KOPT-K1 (cell line): Measurements from ENCODE around the gene ROR1.
"Not testable (repeated sequence)": the region's sequence is repeated elsewhere in the genome, so short reads cannot be mapped to it uniquely, and the experiment has no call there.

Experiments used
- H3K27ac ChIP-seq: fragments of 200-600 bp; sonication (generic); 2 replicates; pipeline ENCODE4 v1.5.1; 2016; ENCODE audit warnings: antibody characterized with exemption, mild to moderate bottlenecking, low read depth, low read length; ENCODE audit not compliant: poor library complexity, severe bottlenecking
- H3K36me3 ChIP-seq: fragments of 200-600 bp; sonication (generic); 2 replicates; pipeline ENCODE4 v1.5.1; 2017; ENCODE audit warnings: antibody characterized with exemption, mild to moderate bottlenecking, low read length, moderate library complexity; ENCODE audit not compliant: insufficient read depth
- H3K9me3 ChIP-seq: fragments of 200-600 bp; sonication (generic); 2 replicates; pipeline ENCODE4 v1.5.1; 2017; ENCODE audit warnings: antibody characterized with exemption, low read length, mild to moderate bottlenecking; ENCODE audit not compliant: insufficient read depth, poor library complexity, severe bottlenecking

ROR1 gene

GRCh38 chr1:64194168-64195080 lies 420.6 kb downstream of the ROR1 start:
- Histone ChIP-seq H3K9me3 (no peaks in the 10 kb centered on the region), H3K27ac (no peak overlapping the region), H3K36me3 (no peaks in the 10 kb centered on the region)

GRCh38 chr1:64195081-64195395 lies 421.2 kb downstream of the ROR1 start:
- Histone ChIP-seq H3K36me3 (no peaks in the 10 kb centered on the region), H3K27ac (no peak overlapping the region), H3K9me3 (no peaks in the 10 kb centered on the region)

- Histone ChIP-seq H3K36me3 (no peaks in the 10 kb centered on the region), H3K27ac (no peak overlapping the region)
Measured at GRCh38 chr1:64196074-64196870, 422.5 kb downstream of the ROR1 start.

DNA sequence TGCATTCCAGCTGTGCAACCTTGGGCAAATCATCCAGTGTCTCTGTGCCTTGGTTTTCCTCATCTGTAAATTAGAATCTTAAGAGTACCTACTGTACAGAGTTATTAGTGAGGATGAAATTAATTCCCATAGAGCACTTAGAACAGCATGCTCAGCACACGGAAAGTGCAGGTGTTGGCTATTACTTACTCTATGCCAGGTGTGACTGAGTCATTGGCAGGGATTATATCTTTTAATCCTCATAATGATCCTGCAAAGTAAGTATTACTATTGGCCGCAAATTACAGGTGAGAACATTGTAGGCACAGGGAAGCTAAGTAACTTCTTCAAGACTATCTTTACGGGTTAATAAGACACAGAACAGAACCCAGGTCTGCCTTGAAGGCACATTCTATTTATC lies 423.3 kb downstream of the ROR1 start:
- Histone ChIP-seq H3K36me3 (no peaks in the 10 kb centered on the region), H3K27ac (no peak overlapping the region), H3K9me3 (no peaks in the 10 kb centered on the region)

More at GRCh38 chr1:64196074-64196870, 422.5 kb downstream of the ROR1 start:
- no peaks in the 10 kb centered on the region for H3K9me3 ChIP-seq

GRCh38 chr1:64199154-64199553 lies 425.3 kb downstream of the ROR1 start:
- Histone ChIP-seq H3K36me3 (no peaks in the 10 kb centered on the region), H3K27ac (no peak overlapping the region), H3K9me3 (no peaks in the 10 kb centered on the region)

GRCh38 chr1:64200064-64200463 lies 426.2 kb downstream of the ROR1 start:
- Histone ChIP-seq H3K36me3 (no peaks in the 10 kb centered on the region), H3K27ac (no peak overlapping the region), H3K9me3 (no peaks in the 10 kb centered on the region)

DNA sequence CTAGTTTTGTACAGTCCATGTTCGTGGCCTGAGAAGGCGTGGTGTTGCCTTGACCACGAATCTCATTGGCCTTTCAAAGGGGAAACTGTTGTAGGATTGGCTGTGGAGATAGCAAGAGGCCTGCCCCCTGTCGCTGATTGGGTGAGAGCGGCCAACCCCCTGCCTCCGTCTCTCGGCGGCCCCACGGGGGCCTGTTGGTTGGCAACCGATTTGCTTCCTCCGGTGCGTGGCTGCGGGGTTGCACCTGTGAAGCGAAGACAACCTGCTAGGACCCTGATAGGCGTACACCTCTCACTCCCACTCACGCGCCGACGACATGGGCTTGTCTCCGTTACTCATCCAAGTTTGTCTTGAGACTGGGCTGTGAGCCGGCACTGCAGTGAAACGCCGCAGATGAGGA lies 429.6 kb downstream of the ROR1 start, which contains the start of gene UBE2U:
Gene UBE2U (plus strand): TSS at position 204 of the 400 bp plus-strand sequence. CDS start 428 bp downstream, outside the sequence.
- H3K9me3 ChIP-seq: no peaks in the 10 kb centered on the region
- H3K27ac ChIP-seq: no peak within 1 kb of the TSS
- H3K36me3 ChIP-seq: no peaks in the 10 kb centered on the region

GRCh38 chr1:64209221-64209620 lies 435.4 kb downstream of the ROR1 start:
- Histone ChIP-seq H3K9me3 (no peaks in the 10 kb centered on the region), H3K27ac (no peak overlapping the region), H3K36me3 (no peaks in the 10 kb centered on the region)

- no peaks in the 10 kb centered on the region for H3K36me3 ChIP-seq
- H3K9me3 ChIP-seq: no peaks in the 10 kb centered on the region
- H3K27ac ChIP-seq: no peak overlapping the region
Measured at GRCh38 chr1:64212031-64212430, 438.2 kb downstream of the ROR1 start.

DNA sequence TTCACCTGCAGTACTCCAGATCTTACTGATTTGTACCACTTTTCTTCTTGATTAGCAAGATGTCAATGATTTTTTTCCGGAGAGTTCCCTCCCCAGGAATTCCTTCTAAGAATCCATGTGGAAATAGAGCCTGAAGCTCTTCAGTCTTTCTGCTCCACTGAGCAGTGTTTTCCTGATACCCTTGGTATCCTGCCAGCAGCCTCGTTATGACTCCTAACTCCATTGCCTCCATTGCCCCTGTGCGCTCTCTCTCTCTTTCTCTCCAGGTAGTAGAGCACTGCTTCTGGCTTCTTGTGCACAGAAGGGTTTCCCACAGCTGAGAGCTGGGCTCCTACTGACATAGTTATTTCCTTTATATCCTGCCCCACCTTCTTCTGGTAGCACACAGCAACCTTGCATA lies 441.8 kb downstream of the ROR1 start:
- H3K9me3 ChIP-seq: no peaks in the 10 kb centered on the region
- no peak overlapping the region for H3K27ac ChIP-seq
- H3K36me3 ChIP-seq: no peaks in the 10 kb centered on the region

DNA sequence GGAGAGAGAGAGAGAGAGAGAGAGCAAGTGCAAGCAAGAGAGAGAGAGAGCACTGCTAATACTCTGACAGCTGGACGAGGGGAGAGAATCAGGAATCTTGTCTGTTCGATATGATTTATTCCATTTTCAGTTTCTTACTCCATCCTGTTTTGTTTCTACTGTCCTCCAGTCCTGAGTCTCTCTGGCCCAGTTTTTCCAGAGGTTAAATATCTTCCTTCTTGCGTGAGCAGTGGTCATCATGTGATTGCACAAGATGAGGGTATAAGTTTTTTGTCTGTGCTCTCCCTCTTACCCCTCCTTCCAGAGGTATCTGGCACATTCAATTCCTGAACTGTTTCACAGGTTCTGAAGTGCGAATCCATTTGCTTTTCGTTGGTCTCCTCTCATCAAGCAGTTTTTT lies 446.4 kb downstream of the ROR1 start:
- H3K36me3 ChIP-seq: no peaks in the 10 kb centered on the region
- H3K27ac ChIP-seq: no peak overlapping the region
- no peaks in the 10 kb centered on the region for H3K9me3 ChIP-seq

GRCh38 chr1:64223329-64224151 lies 449.7 kb downstream of the ROR1 start:
- H3K9me3 ChIP-seq: no peaks in the 10 kb centered on the region
- no peak overlapping the region for H3K27ac ChIP-seq
- no peaks in the 10 kb centered on the region for H3K36me3 ChIP-seq

- not testable (repeated sequence) for H3K9me3 ChIP-seq, H3K36me3 ChIP-seq, H3K27ac ChIP-seq
Measured at GRCh38 chr1:64224236-64224635, 450.4 kb downstream of the ROR1 start.

GRCh38 chr1:64228167-64228957 lies 454.5 kb downstream of the ROR1 start:
- H3K9me3 ChIP-seq: no peaks in the 10 kb centered on the region
- no peaks in the 10 kb centered on the region for H3K36me3 ChIP-seq
- no peak overlapping the region for H3K27ac ChIP-seq
